Esophagus squamous epithelium (tissue), 5 donors: ENCODE data around the gene ZNF710. TPM values are rescaled to one million over a fixed set of nuclear protein-coding genes. Genes with fewer than 3 reads are reported as not detected.
"Not testable (repeated sequence)": the region's sequence is repeated elsewhere in the genome, so short reads cannot be mapped to it uniquely, and the experiment has no call there.

Source experiments
- DNase-seq: peaks from one replicate; lab custom pipeline; 2025; lab: John Stamatoyannopoulos, UW
- H3K27ac ChIP-seq, 4 donors: fragments of 200-600 bp; sonication (generic); one replicate each; pipeline ENCODE4 v1.5.1; 2016 to 2019; ENCODE audit warnings: mild to moderate bottlenecking in 1 of 4
- H3K27me3 ChIP-seq, 4 donors: fragments of 200-600 bp; sonication (generic); 1 replicate in 3 of 4; 2 replicates in 1 of 4; pipeline versions ENCODE4 v1.5.1 to v1.6.0; 2017 to 2021; ENCODE audit warnings: antibody characterized with exemption in 1 of 4
- H3K36me3 ChIP-seq, 3 donors: fragments of 200-600 bp; sonication (generic); one replicate each; pipeline ENCODE4 v1.5.1; 2016 to 2019
- H3K4me1 ChIP-seq, 3 donors: fragments of 200-600 bp; sonication (generic); one replicate each; pipeline ENCODE4 v1.5.1; 2017 to 2019
- H3K4me3 ChIP-seq, 4 donors: fragments of 200-600 bp; sonication (generic); 1 replicate in 3 of 4; 2 replicates in 1 of 4; pipeline ENCODE4 v1.5.1; 2016 to 2019; ENCODE audit warnings: mild to moderate bottlenecking in 2 of 4, moderate library complexity in 1 of 4
- H3K9me3 ChIP-seq, 3 donors: fragments of 200-600 bp; sonication (generic); one replicate each; pipeline ENCODE4 v1.5.1; 2016 to 2019
- POLR2A ChIP-seq, 4 donors: fragments of 450-650 bp; IDR thresholded peaks; one replicate each; pipeline ENCODE4 v1.6.1; 2017; ENCODE audit warnings: antibody characterized with exemption in 4 of 4, mild to moderate bottlenecking in 4 of 4, moderate library complexity in 3 of 4
- WGBS, 2 donors: methylation state at CpG; one replicate each; pipeline ENCODE4 v1.1.5; 2018; 5-methylcytosine and 5-hydroxymethylcytosine counted together
- intact Hi-C: fragments of 100-400 bp; cut with DNase I; formaldehyde crosslinking; loops from one replicate; pipeline ENCODE4 v1.15.0; 2022
- total RNA-seq, 4 donors: library from RNA; depleted of rRNA; stranded (reverse); fragments of >200 nt; gene quantifications; one replicate each; pipeline ENCODE4 v1.1.0, GENCODE V29; 2016
- TF ChIP-seq, protein P1 (sequence below), 6 experiments: fragments of 450-650 bp in 4 of 6; fragments of 200-600 bp in 2 of 6; sonication (generic) in 2 of 6; IDR thresholded peaks; one replicate each; pipeline ENCODE4 v1.5.1; 2016 to 2019; ENCODE audit warnings: antibody characterized with exemption in 6 of 6, mild to moderate bottlenecking in 4 of 6, moderate library complexity in 4 of 6
- donor health status: DM: yes; HTN: yes; CAD: no.

The ZNF710 gene
- total RNA-seq, 4 donors from 2014 or later: 15.1 to 27.4 (median 21.4) TPM

DNA sequence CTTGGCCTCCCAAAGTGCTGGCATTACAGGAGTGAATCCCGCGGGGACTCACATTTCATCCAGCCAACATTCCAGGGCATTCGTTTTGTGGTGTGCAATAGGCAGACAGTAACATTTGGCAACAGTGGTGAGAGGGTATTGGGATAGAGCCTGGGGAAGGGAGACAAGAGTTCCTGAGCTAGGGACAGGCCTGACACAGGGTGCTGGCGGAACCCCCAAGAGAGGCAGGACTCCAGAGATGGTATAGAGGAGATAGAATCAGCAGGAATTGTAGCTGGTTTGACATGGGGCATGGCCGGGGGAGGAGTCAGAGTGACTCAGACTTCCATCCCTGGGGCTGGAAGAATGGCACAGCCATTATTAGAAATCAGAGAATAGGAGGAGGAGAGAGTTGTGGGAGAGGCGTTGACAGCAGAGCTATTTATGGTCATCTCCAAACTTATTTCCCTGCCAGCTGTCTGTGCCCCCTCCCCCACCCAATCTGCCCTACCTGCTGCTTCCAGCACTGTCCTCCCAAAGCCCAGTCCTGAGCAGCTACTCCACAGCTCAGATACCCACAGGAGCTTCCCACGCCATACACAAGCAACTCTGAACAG, 105.5 kb downstream of the ZNF710 start:
- intact Hi-C loops: no loop called here
- WGBS, 2 donors: 30 to 40% methylated on average over 6 to 7 of the region's 7 CpGs
- H3K27ac ChIP-seq: peak overlapping the region; percentile 70 to 98 (median 89)

DNA sequence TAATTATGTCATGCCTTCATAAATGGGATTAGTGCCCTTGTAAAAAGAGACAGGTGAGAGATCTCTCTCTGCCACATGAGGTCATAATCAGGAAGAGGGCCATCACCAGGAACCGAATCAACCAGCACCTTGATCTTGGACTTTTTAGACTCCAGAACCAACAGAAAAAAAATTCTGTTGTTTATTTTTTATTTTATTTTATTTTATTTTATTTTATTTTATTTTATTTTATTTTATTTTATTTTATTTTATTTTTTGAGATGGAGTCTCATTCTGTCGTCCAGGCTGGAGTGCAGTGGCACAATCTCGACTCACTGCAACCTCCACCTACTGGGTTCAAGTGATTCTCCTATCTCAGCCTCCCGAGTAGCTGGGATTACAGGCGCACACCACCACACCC, 106.9 kb downstream of the ZNF710 start:
- H3K27ac ChIP-seq, intact Hi-C loops, H3K27me3 ChIP-seq, H3K4me3 ChIP-seq, DNase-seq, H3K9me3 ChIP-seq, H3K36me3 ChIP-seq: not testable (repeated sequence)
- WGBS, 2 donors: 90 to 95% methylated on average over 5 of the region's 5 CpGs
- peaks cover 4 to 45% (median 25%) of the 10 kb centered on the region in 3 donors for H3K4me1 ChIP-seq

More for the DNA sequence above, 105.5 kb downstream of the ZNF710 start:
- H3K27me3 ChIP-seq: no peaks in the 10 kb centered on the region
- no peaks in the 10 kb centered on the region for H3K36me3 ChIP-seq
- no peak for TF ChIP-seq POLR2A (IDR thresholded peaks at IDR 0.05)
- TF ChIP-seq, protein P1, sequence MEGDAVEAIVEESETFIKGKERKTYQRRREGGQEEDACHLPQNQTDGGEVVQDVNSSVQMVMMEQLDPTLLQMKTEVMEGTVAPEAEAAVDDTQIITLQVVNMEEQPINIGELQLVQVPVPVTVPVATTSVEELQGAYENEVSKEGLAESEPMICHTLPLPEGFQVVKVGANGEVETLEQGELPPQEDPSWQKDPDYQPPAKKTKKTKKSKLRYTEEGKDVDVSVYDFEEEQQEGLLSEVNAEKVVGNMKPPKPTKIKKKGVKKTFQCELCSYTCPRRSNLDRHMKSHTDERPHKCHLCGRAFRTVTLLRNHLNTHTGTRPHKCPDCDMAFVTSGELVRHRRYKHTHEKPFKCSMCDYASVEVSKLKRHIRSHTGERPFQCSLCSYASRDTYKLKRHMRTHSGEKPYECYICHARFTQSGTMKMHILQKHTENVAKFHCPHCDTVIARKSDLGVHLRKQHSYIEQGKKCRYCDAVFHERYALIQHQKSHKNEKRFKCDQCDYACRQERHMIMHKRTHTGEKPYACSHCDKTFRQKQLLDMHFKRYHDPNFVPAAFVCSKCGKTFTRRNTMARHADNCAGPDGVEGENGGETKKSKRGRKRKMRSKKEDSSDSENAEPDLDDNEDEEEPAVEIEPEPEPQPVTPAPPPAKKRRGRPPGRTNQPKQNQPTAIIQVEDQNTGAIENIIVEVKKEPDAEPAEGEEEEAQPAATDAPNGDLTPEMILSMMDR (IDR thresholded peaks at IDR 0.05): no peak
- DNase-seq: no peak
- no peak overlapping the region for H3K4me3 ChIP-seq
- H3K9me3 ChIP-seq: no peaks in the 10 kb centered on the region
- peaks cover 4 to 52% (median 29%) of the 10 kb centered on the region in 3 donors for H3K4me1 ChIP-seq

DNA sequence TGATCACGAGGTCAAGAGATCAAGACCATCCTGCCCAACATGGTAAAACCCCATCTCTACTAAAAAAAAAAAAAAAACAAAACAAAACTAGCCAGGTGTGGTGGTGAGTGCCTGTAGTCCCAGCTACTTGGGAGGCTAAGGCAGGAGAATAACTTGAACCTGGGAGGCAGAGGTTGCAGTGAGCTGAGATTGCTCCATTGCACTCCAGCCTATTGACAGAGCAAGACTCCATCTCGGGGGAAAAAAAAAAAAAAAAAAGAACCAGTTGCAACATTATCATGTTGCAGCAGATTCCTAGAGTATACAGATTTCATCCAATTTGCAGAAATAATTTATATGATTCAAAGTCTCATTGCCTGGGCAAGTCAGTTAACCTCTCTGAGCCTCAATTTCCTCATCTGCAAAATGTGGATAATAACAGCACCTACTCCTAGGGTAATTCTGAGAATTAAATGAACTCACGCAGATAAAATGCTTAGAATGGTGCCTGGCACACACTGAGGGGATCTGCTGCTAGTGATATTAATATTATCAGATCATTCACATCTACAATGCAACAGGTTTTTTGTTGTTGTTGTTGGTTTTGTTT, 108.1 kb downstream of the ZNF710 start:
- H3K4me3 ChIP-seq, H3K9me3 ChIP-seq, DNase-seq, H3K27ac ChIP-seq, H3K27me3 ChIP-seq, intact Hi-C loops, H3K36me3 ChIP-seq: not testable (repeated sequence)
- WGBS, 2 donors: 22 to 69% methylated on average over 2 to 3 of the region's 3 CpGs
- peaks cover 0 to 33% (median 14%) of the 10 kb centered on the region in 3 donors for H3K4me1 ChIP-seq

DNA sequence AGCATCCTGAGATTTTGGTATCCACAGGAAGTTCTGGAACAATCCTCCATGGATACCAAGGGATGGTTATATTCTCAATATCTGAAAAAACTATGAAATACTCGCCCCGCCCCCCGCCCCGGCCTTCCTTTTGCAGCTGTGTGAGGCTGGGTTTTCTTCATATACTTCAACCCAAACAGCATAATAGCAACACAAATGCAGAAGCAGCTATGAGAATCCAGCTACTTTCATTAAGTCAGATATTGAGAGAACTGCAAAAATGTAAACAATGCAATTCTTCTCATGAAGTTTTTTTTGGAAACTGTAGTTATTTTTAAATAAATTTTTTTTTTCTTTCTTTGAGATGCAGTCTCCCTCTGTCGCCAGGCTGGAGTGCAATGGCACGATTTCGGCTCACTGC, 112.0 kb downstream of the ZNF710 start:
- TF ChIP-seq POLR2A (IDR thresholded peaks at IDR 0.05): no peak
- TF ChIP-seq, protein P1 (IDR thresholded peaks at IDR 0.05): no peak
- DNase-seq: no peak
- H3K4me1 ChIP-seq: no peaks in the 10 kb centered on the region
- H3K27me3 ChIP-seq: no peaks in the 10 kb centered on the region
- H3K4me3 ChIP-seq: no peak overlapping the region
- intact Hi-C loops: no loop called here
- no peak overlapping the region for H3K27ac ChIP-seq
- H3K36me3 ChIP-seq: no peaks in the 10 kb centered on the region
- 66 to 72% methylated on average over 7 of the region's 7 CpGs for WGBS, 2 donors
- H3K9me3 ChIP-seq: peaks cover 0 to 19% (median 12%) of the 10 kb centered on the region in 3 donors

DNA sequence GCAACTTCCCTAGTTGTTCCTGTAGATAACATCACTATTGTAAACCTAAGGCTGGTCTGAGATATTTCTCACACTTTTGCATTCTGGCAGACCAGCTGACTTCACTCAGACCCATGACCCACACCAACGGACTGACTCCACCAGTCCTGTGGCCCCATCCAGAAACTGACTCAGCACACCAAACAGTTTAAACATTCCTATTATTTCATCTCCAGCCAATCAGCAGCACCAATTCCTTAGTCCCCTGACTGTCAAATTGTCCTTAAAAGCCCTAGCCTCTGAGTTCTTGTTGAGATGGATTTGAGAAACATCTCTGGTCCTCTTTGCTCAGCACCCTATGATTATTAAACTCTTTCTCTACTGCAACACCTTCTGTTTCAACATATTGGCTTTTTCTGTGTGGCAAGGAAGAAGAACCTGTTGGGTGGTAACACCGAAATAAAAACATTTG, 113.4 kb downstream of the ZNF710 start:
- no peak for DNase-seq
- intact Hi-C loops: no loop called here
- Histone ChIP-seq H3K4me3 (no peak overlapping the region), H3K4me1 (no peaks in the 10 kb centered on the region), H3K27ac (no peak overlapping the region), H3K27me3 (no peaks in the 10 kb centered on the region), H3K36me3 (no peaks in the 10 kb centered on the region), H3K9me3 (peaks cover 0 to 19% (median 12%) of the 10 kb centered on the region in 3 donors)
- 29 to 61% methylated on average over 2 of the region's 2 CpGs for WGBS, 2 donors
- no peak for TF ChIP-seq POLR2A (IDR thresholded peaks at IDR 0.05)
- TF ChIP-seq, protein P1 (IDR thresholded peaks at IDR 0.05): no peak

DNA sequence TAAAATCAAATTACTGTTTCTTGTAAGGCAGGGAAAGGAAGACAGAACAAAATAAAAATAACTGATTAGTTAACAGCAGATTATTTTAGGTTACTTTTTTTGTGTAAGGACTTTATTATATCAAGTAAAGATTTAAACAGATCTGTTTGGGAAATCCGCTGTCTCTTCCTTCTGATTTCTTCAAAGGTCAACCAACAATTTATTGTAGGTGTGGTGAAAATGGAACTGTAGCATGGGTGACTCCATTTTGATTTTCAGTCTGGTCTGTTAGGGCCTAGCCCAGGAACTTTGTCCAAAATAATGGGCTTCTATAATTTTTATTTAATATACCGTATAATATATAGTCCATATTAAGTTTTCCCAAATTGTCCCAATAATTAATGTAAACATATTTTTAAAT, 114.7 kb downstream of the ZNF710 start:
- no peak overlapping the region for H3K27ac ChIP-seq
- H3K4me1 ChIP-seq: no peaks in the 10 kb centered on the region
- peaks cover 0 to 19% (median 12%) of the 10 kb centered on the region in 3 donors for H3K9me3 ChIP-seq
- no peaks in the 10 kb centered on the region for H3K27me3 ChIP-seq
- 91 to 92% methylated on average over 2 of the region's 2 CpGs for WGBS, 2 donors
- no peak for DNase-seq
- intact Hi-C loops: no loop called here
- no peak overlapping the region for H3K4me3 ChIP-seq
- no peaks in the 10 kb centered on the region for H3K36me3 ChIP-seq
- TF ChIP-seq, protein P1 (IDR thresholded peaks at IDR 0.05): no peak
- TF ChIP-seq POLR2A (IDR thresholded peaks at IDR 0.05): no peak
